Trophoblast cell (in vitro differentiated cells and primary cell): ENCODE results near the gene TEX52.
"Not testable (repeated sequence)": the region's sequence is repeated elsewhere in the genome, so short reads cannot be mapped to it uniquely, and the experiment has no call there.

Experiments
- DNase-seq, 2 donors: peaks; one replicate each; pipeline ENCODE4 v3.0.0-alpha.2; 2016
- H2AFZ ChIP-seq: 2 replicates; pipeline ENCODE4 v1.6.1; 2013; ENCODE audit warnings: low read length, moderate library complexity, mild to moderate bottlenecking; ENCODE audit not compliant: insufficient read depth, poor library complexity
- H2AK5ac ChIP-seq: 2 replicates; pipeline ENCODE4 v1.6.1; 2013; ENCODE audit warnings: mild to moderate bottlenecking, low read length
- H2BK120ac ChIP-seq: 2 replicates; pipeline ENCODE4 v1.6.1; 2013; ENCODE audit warnings: low read length, mild to moderate bottlenecking, moderate library complexity; ENCODE audit not compliant: insufficient read depth, poor library complexity
- H2BK12ac ChIP-seq: 2 replicates; pipeline ENCODE4 v1.6.1; 2013; ENCODE audit warnings: mild to moderate bottlenecking, low read length, moderate library complexity
- H2BK5ac ChIP-seq: 2 replicates; pipeline ENCODE4 v1.6.1; 2013; ENCODE audit warnings: low read length, low read depth, moderate library complexity, mild to moderate bottlenecking; ENCODE audit not compliant: poor library complexity
- H3K14ac ChIP-seq: 2 replicates; pipeline ENCODE4 v1.6.1; 2013; ENCODE audit warnings: mild to moderate bottlenecking, low read length
- H3K18ac ChIP-seq: 2 replicates; pipeline ENCODE4 v1.6.1; 2013; ENCODE audit warnings: mild to moderate bottlenecking, low read length
- H3K23ac ChIP-seq: 2 replicates; pipeline ENCODE4 v1.6.1; 2013; ENCODE audit warnings: low read length
- H3K27ac ChIP-seq: 2 replicates; pipeline ENCODE4 v1.5.1; 2013; ENCODE audit warnings: low read depth, mild to moderate bottlenecking, inconsistent platforms, low read length, moderate library complexity
- H3K27me3 ChIP-seq: 2 replicates; pipeline ENCODE4 v1.6.1; 2013; ENCODE audit warnings: inconsistent platforms, mild to moderate bottlenecking, low read length, moderate library complexity; ENCODE audit not compliant: insufficient read depth
- H3K36me3 ChIP-seq, 2 experiments: 1 replicate in 1 of 2; 2 replicates in 1 of 2; pipeline ENCODE4 v1.6.1; 2013; ENCODE audit warnings: low read length in 2 of 2, mild to moderate bottlenecking in 2 of 2, moderate library complexity in 1 of 2; ENCODE audit not compliant: insufficient read depth in 2 of 2, control insufficient read depth in 1 of 2
- H3K4ac ChIP-seq: 2 replicates; pipeline ENCODE4 v1.6.1; 2013; ENCODE audit warnings: low read depth, mild to moderate bottlenecking, low read length, moderate library complexity
- H3K4me1 ChIP-seq, 2 experiments: 1 replicate in 1 of 2; 2 replicates in 1 of 2; pipeline ENCODE4 v1.6.1; 2013; ENCODE audit warnings: low read length in 2 of 2, mild to moderate bottlenecking in 2 of 2, moderate library complexity in 1 of 2; ENCODE audit not compliant: insufficient read depth in 2 of 2, control insufficient read depth in 1 of 2
- H3K4me2 ChIP-seq: 2 replicates; pipeline ENCODE4 v1.6.1; 2013; ENCODE audit warnings: inconsistent platforms, mild to moderate bottlenecking, low read length, moderate library complexity
- H3K4me3 ChIP-seq: 2 replicates; pipeline ENCODE4 v1.5.1; 2013; ENCODE audit warnings: mild to moderate bottlenecking, low read depth, low read length, inconsistent platforms
- H3K79me1 ChIP-seq: one replicate; pipeline ENCODE4 v1.6.1; 2013; ENCODE audit warnings: low read length
- H3K79me2 ChIP-seq: 2 replicates; pipeline ENCODE4 v1.6.1; 2013; ENCODE audit warnings: low read length, mild to moderate bottlenecking; ENCODE audit not compliant: control insufficient read depth, insufficient read depth, poor library complexity
- H3K9ac ChIP-seq: 2 replicates; pipeline ENCODE4 v1.6.1; 2013; ENCODE audit warnings: mild to moderate bottlenecking, low read length
- H3K9me3 ChIP-seq: 2 replicates; pipeline ENCODE4 v1.6.1; 2013; ENCODE audit warnings: low read depth, mild to moderate bottlenecking, control low read depth, inconsistent platforms, low read length; ENCODE audit not compliant: insufficient read depth
- H4K12ac ChIP-seq: 2 replicates; pipeline ENCODE4 v1.6.1; 2013; ENCODE audit warnings: low read depth, mild to moderate bottlenecking, low read length, moderate library complexity
- H4K8ac ChIP-seq: 2 replicates; pipeline ENCODE4 v1.6.1; 2013; ENCODE audit warnings: low read depth, mild to moderate bottlenecking, low read length, moderate library complexity
- H4K91ac ChIP-seq: one replicate; pipeline ENCODE4 v1.6.1; 2013; ENCODE audit warnings: low read depth, mild to moderate bottlenecking, low read length, moderate library complexity
- WGBS: extraction: QIAGEN DNeasy Blood & Tissue Kit; methylation state at CpG from one replicate; pipeline ENCODE4 v1.1.7; 2013; ENCODE audit warnings: missing lambda C conversion rate; ENCODE audit not compliant: insufficient read length, insufficient coverage; ENCODE audit errors: extremely low coverage; 5-methylcytosine and 5-hydroxymethylcytosine counted together

The TEX52 gene

GRCh38 chr12:2863402-2863801, 6.6 kb upstream of the TEX52 start:
- not testable (repeated sequence) for H4K12ac ChIP-seq, H3K14ac ChIP-seq, H3K79me2 ChIP-seq, H2AK5ac ChIP-seq, H3K23ac ChIP-seq, H3K9me3 ChIP-seq, H3K9ac ChIP-seq, H3K79me1 ChIP-seq, H2BK5ac ChIP-seq, H2AFZ ChIP-seq, H3K4me3 ChIP-seq, H3K4me1 ChIP-seq, H2BK120ac ChIP-seq, H3K27me3 ChIP-seq, H3K4ac ChIP-seq, H4K91ac ChIP-seq, H3K18ac ChIP-seq, H3K27ac ChIP-seq, H3K4me2 ChIP-seq, H4K8ac ChIP-seq, DNase-seq, H2BK12ac ChIP-seq
- no CpG with 5 or more reads among the region's 7 CpGs for WGBS
- H3K36me3 ChIP-seq: peaks cover 53 to 64% of the 10 kb centered on the region in 2 experiments

GRCh38 chr12:2862876-2863275, 6.0 kb upstream of the TEX52 start:
- Histone ChIP-seq H3K36me3 (peaks cover 53 to 62% of the 10 kb centered on the region in 2 experiments), H4K12ac (no peak overlapping the region), H3K79me1 (no peaks in the 10 kb centered on the region), H2BK12ac (no peak overlapping the region), H3K4ac (no peak overlapping the region), H3K18ac (no peak overlapping the region), H2BK120ac (no peak overlapping the region), H4K91ac (no peak overlapping the region), H2BK5ac (no peak overlapping the region), H3K23ac (no peak overlapping the region), H3K27me3 (no peaks in the 10 kb centered on the region), H3K14ac (no peak overlapping the region), H3K4me2 (no peak overlapping the region), H3K4me1 (no peaks in the 10 kb centered on the region), H3K27ac (no peak overlapping the region), H3K4me3 (no peak overlapping the region), H3K9ac (no peak overlapping the region), H2AK5ac (no peak overlapping the region), H2AFZ (no peak overlapping the region), H3K79me2 (no peaks in the 10 kb centered on the region), H3K9me3 (no peaks in the 10 kb centered on the region), H4K8ac (no peak overlapping the region)
- no CpG with 5 or more reads among the region's 7 CpGs for WGBS
- no peak for DNase-seq

GRCh38 chr12:2860170-2860569, 3.3 kb upstream of the TEX52 start:
- peaks cover 38 to 44% of the 10 kb centered on the region in 2 experiments for H3K36me3 ChIP-seq
- no peaks in the 10 kb centered on the region for H3K79me2 ChIP-seq
- H2BK120ac ChIP-seq: no peak overlapping the region
- H3K9ac ChIP-seq: no peak overlapping the region
- H2BK5ac ChIP-seq: no peak overlapping the region
- H3K79me1 ChIP-seq: no peaks in the 10 kb centered on the region
- no peak overlapping the region for H2AK5ac ChIP-seq
- H3K4me2 ChIP-seq: no peak overlapping the region
- no peaks in the 10 kb centered on the region for H3K27me3 ChIP-seq
- no peak overlapping the region for H3K14ac ChIP-seq
- H3K4ac ChIP-seq: no peak overlapping the region
- H3K9me3 ChIP-seq: no peaks in the 10 kb centered on the region
- no peak overlapping the region for H4K91ac ChIP-seq
- no peak overlapping the region for H2AFZ ChIP-seq
- H3K23ac ChIP-seq: no peak overlapping the region
- H3K27ac ChIP-seq: no peak overlapping the region
- no peak overlapping the region for H3K18ac ChIP-seq
- H3K4me3 ChIP-seq: no peak overlapping the region
- peaks cover 5 to 8% of the 10 kb centered on the region in 2 experiments for H3K4me1 ChIP-seq
- no peak for DNase-seq
- no peak overlapping the region for H2BK12ac ChIP-seq
- no peak overlapping the region for H4K8ac ChIP-seq
- H4K12ac ChIP-seq: no peak overlapping the region

DNA sequence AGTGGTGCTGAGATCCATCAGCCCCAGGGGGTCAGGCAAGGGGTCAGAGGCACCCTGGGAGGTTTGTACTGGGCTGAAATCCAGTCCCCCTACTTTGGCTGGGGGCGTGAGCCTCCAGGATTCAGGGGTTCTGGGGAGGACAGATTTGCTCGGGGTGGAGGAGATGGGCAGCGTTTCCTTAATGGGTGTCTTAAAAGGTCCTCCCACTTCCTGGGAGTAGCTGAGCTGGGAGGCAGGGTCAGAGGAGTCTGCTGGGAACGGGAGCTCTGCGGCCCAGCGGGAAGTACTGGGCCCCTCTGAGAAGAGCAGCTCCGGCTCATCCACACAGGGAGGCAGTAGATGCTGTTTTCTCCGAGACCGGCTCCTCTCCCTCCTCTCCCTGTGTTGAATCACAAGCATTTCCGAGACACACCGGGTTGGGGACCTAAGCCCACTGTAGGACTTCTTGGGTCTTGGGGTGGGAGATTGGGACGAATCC, 2.1 kb upstream of the TEX52 start:
- Histone ChIP-seq H4K91ac (no peak overlapping the region), H2AK5ac (no peak overlapping the region), H3K27ac (no peak overlapping the region), H3K14ac (no peak overlapping the region), H3K4ac (no peak overlapping the region), H3K4me1 (peaks cover 5 to 8% of the 10 kb centered on the region in 2 experiments), H3K36me3 (peaks cover 26 to 32% of the 10 kb centered on the region in 2 experiments), H2BK12ac (no peak overlapping the region), H3K9me3 (no peaks in the 10 kb centered on the region), H3K23ac (no peak overlapping the region), H3K9ac (no peak overlapping the region), H3K79me1 (no peaks in the 10 kb centered on the region), H3K79me2 (no peaks in the 10 kb centered on the region), H2BK120ac (no peak overlapping the region), H3K18ac (no peak overlapping the region), H4K12ac (no peak overlapping the region), H4K8ac (no peak overlapping the region), H2AFZ (no peak overlapping the region), H2BK5ac (no peak overlapping the region), H3K4me3 (no peak overlapping the region), H3K27me3 (no peaks in the 10 kb centered on the region), H3K4me2 (no peak overlapping the region)
- no peak for DNase-seq
- WGBS: no CpG with 5 or more reads among the region's 12 CpGs
